Measurements from ENCODE around the gene STXBP6. TPM values are rescaled to one million over a fixed set of nuclear protein-coding genes. Genes with fewer than 3 reads are reported as not detected.

STXBP6 gene
- total RNA-seq, 1 experiment from 2014 or later = 0.27 TPM

- no peak overlapping the region for H3K27ac ChIP-seq (ENCODE audit: low read depth, low read length)
- no peak for ATAC-seq
- no peaks in the 10 kb centered on the region for H3K36me3 ChIP-seq (ENCODE audit: control insufficient read depth in 1 of 2, insufficient read depth in 2 of 2, low read length in 2 of 2)
- no peaks in the 10 kb centered on the region for H3K9me2 ChIP-seq (ENCODE audit: insufficient read depth)
- DNase-seq (ENCODE audit: low read depth, low spot score) = no peak
- ChIA-PET CTCF (no interaction called here), POLR2A (no interaction called here), RAD21 (ENCODE audit: low non-redundant PET in 1 of 2, low total read pairs in 2 of 2, uncharacterized antibody in 2 of 2, unreplicated experiment in 2 of 2) (no interaction called here)
- TF ChIP-seq SIN3A (IDR thresholded peaks at IDR 0.05; ENCODE audit: low read depth) (no peak), RAD21 (IDR thresholded peaks at IDR 0.05; ENCODE audit: low read depth) (no peak), POLR2AphosphoS5 (IDR thresholded peaks at IDR 0.05; ENCODE audit: low read depth, low read length) (no peak), MAX (IDR thresholded peaks at IDR 0.05) (no peak), SP1 (IDR thresholded peaks at IDR 0.05; ENCODE audit: low read depth) (no peak), TCF7L2 (IDR thresholded peaks at IDR 0.05; ENCODE audit: borderline replicate concordance, extremely low read depth, insufficient read depth, insufficient read length) (no peak), YY1 (IDR thresholded peaks at IDR 0.05; ENCODE audit: extremely low read depth, insufficient replicate concordance, low read depth, low read length) (no peak), CBX3 (IDR thresholded peaks at IDR 0.05; ENCODE audit: low read depth) (no peak), ZFX (IDR thresholded peaks at IDR 0.05) (no peak), ZNF274 (IDR thresholded peaks at IDR 0.05; ENCODE audit: low read depth, low read length) (no peak), EGR1 (IDR thresholded peaks at IDR 0.05; ENCODE audit: low read depth) (no peak), POLR2A (IDR thresholded peaks at IDR 0.05; ENCODE audit: borderline replicate concordance, extremely low read depth, insufficient read depth, insufficient read length) (no peak), SRF (IDR thresholded peaks at IDR 0.05; ENCODE audit: low read depth) (no peak), CEBPB (IDR thresholded peaks at IDR 0.05; ENCODE audit: low read depth) (no peak), JUND (IDR thresholded peaks at IDR 0.05) (no peak)
- TF ChIP-seq, protein P1, sequence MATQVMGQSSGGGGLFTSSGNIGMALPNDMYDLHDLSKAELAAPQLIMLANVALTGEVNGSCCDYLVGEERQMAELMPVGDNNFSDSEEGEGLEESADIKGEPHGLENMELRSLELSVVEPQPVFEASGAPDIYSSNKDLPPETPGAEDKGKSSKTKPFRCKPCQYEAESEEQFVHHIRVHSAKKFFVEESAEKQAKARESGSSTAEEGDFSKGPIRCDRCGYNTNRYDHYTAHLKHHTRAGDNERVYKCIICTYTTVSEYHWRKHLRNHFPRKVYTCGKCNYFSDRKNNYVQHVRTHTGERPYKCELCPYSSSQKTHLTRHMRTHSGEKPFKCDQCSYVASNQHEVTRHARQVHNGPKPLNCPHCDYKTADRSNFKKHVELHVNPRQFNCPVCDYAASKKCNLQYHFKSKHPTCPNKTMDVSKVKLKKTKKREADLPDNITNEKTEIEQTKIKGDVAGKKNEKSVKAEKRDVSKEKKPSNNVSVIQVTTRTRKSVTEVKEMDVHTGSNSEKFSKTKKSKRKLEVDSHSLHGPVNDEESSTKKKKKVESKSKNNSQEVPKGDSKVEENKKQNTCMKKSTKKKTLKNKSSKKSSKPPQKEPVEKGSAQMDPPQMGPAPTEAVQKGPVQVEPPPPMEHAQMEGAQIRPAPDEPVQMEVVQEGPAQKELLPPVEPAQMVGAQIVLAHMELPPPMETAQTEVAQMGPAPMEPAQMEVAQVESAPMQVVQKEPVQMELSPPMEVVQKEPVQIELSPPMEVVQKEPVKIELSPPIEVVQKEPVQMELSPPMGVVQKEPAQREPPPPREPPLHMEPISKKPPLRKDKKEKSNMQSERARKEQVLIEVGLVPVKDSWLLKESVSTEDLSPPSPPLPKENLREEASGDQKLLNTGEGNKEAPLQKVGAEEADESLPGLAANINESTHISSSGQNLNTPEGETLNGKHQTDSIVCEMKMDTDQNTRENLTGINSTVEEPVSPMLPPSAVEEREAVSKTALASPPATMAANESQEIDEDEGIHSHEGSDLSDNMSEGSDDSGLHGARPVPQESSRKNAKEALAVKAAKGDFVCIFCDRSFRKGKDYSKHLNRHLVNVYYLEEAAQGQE (IDR thresholded peaks at IDR 0.05; ENCODE audit: low read depth) = no peak
- H4K20me1 ChIP-seq (ENCODE audit: insufficient read depth) = no peaks in the 10 kb centered on the region
- H3K9me3 ChIP-seq (ENCODE audit: control insufficient read depth in 1 of 2, insufficient read depth in 1 of 2, low read depth in 1 of 2, low read length in 2 of 2) = peaks cover 0 to 8% of the 10 kb centered on the region in 2 experiments; a peak in 1 of 4 replicates
- no peaks in the 10 kb centered on the region for H3K27me3 ChIP-seq (ENCODE audit: insufficient read depth, low read length)
- no peaks in the 10 kb centered on the region for H3K79me2 ChIP-seq (ENCODE audit: insufficient read depth, low read length)
- no peak overlapping the region for H2AFZ ChIP-seq (ENCODE audit: low read depth, low read length, poor library complexity, severe bottlenecking)
- no peaks in the 10 kb centered on the region for H3K4me1 ChIP-seq (ENCODE audit: control insufficient read depth in 1 of 2, insufficient read depth in 2 of 2, low read length in 2 of 2)
- H3K9ac ChIP-seq (ENCODE audit: low read length) = no peak overlapping the region
- H3K4me2 ChIP-seq (ENCODE audit: low read length) = no peak overlapping the region
- intact Hi-C loops (cut with micrococcal nuclease) = no loop called here
- H3K4me3 ChIP-seq (replicated peaks in 1 of 2; ENCODE audit: low read depth in 1 of 2, low read length in 2 of 2) = no peak overlapping the region
- BruUV-seq (replicated peaks) = no TSS peak
Measured at GRCh38 chr14:24849471-24849870, 200.5 kb downstream of the STXBP6 start.

Data from HCT116 (cell line).